ENCODE results near the gene NFKBIA. TPM values are rescaled to one million over a fixed set of nuclear protein-coding genes. Genes with fewer than 3 reads are reported as not detected.

NFKBIA gene
- total and polyA plus RNA-seq, 2 of the 8 experiments (the other 6 are each of a cell fraction or from before 2014, with no cell fraction given), result 25.9 to 49.7 TPM

GRCh38 chr14:35368583-35369392 is 35.8 kb downstream of the NFKBIA start:
- H2BK120ac ChIP-seq (replicated peaks; ENCODE audit: low read depth, low read length), result no peak overlapping the region
- ChIA-PET POLR2A (ENCODE audit: partially characterized antibody) (interaction anchor here (0.9 to 4.6 kb wide), 7 partner anchors 7 to 35 kb away, joined by 3 to 30 read pairs (median 4); partner anchors contain the start of gene NFKBIA), CTCF (ENCODE audit: partially characterized antibody) (interaction anchor here (0.9 to 4.3 kb wide), 13 partner anchors 8 to 154 kb away, joined by 3 to 18 read pairs (median 4); partner anchors contain the start of genes NFKBIA and PSMA6)
- H2BK15ac ChIP-seq (ENCODE audit: low read length), result no peak overlapping the region
- no peak overlapping the region for H3K4me2 ChIP-seq (ENCODE audit: insufficient read depth in 1 of 2, low read depth in 2 of 2, low read length in 2 of 2)
- H3K4me3 ChIP-seq (ENCODE audit: extremely low read depth in 1 of 4, insufficient read depth in 2 of 4, low read depth in 3 of 4, low read length in 4 of 4), result no peak overlapping the region
- H4K91ac ChIP-seq (replicated peaks; ENCODE audit: insufficient read length, low read length), result no peak overlapping the region
- H2BK20ac ChIP-seq (ENCODE audit: low read length), result no peak overlapping the region
- no peak overlapping the region for H4K5ac ChIP-seq (ENCODE audit: insufficient read length, low read depth, low read length)
- TF ChIP-seq GABPA (IDR thresholded peaks at IDR 0.05; ENCODE audit: borderline replicate concordance, insufficient read depth, low read length) (no peak), EZH2 (IDR thresholded peaks at IDR 0.05; ENCODE audit: low read depth, low read length, severe bottlenecking) (no peak), CHD2 (IDR thresholded peaks at IDR 0.05; ENCODE audit: low read length) (no peak)
- no peaks in the 10 kb centered on the region for H3K9me3 ChIP-seq (ENCODE audit: insufficient read depth in 2 of 2, low read depth in 1 of 2, low read length in 1 of 2)
- H2AFZ ChIP-seq (ENCODE audit: low read length), result 0 out of 2 replicates have a peak overlapping the region, but pooled peaks have one; percentile 63
- H3K79me1 ChIP-seq (ENCODE audit: low read depth, low read length), result no peaks in the 10 kb centered on the region
- no peak for DNase-seq (ENCODE audit: low read depth in 1 of 2, low spot score in 2 of 2)
- no peak overlapping the region for H3K14ac ChIP-seq (ENCODE audit: insufficient read length)
- no peaks in the 10 kb centered on the region for H3K27me3 ChIP-seq (replicated peaks in 1 of 4; ENCODE audit: control insufficient read depth in 3 of 4, extremely low read depth in 1 of 4, insufficient read depth in 3 of 4, low read length in 3 of 4)
- H3K36me3 ChIP-seq (ENCODE audit: control insufficient read depth in 2 of 4, insufficient read depth in 4 of 4, low read length in 3 of 4), result no peaks in the 10 kb centered on the region
- no peaks in the 10 kb centered on the region for H3K79me2 ChIP-seq (ENCODE audit: control insufficient read depth in 1 of 2, insufficient read depth in 2 of 2, low read length in 2 of 2)
- no peak overlapping the region for H3K9ac ChIP-seq (replicated peaks in 1 of 4; ENCODE audit: extremely low read depth in 1 of 4, low read depth in 3 of 4, low read length in 3 of 4)
- no peaks in the 10 kb centered on the region for H3K23me2 ChIP-seq (ENCODE audit: low read depth, low read length)
- FAIRE-seq, result no peak
- no peaks in the 10 kb centered on the region for H4K20me1 ChIP-seq (replicated peaks in 1 of 2; ENCODE audit: control insufficient read depth in 1 of 2, insufficient read depth in 2 of 2, low read length in 2 of 2)
- no peak overlapping the region for H3K56ac ChIP-seq (replicated peaks; ENCODE audit: insufficient read length, low read depth, low read length)
- no peak overlapping the region for H2BK5ac ChIP-seq (ENCODE audit: low read depth, low read length)
- no peak overlapping the region for H3K4ac ChIP-seq (replicated peaks; ENCODE audit: insufficient read length, low read depth, low read length)
- H2AK5ac ChIP-seq (ENCODE audit: low read depth, low read length), result no peak overlapping the region
- no peak overlapping the region for H3K27ac ChIP-seq (ENCODE audit: low read depth, low read length)
- peaks cover 0 to 18% (median 7%) of the 10 kb centered on the region in 4 experiments; a peak in 5 of 7 replicates for H3K4me1 ChIP-seq (replicated peaks in 1 of 4; ENCODE audit: control insufficient read depth in 3 of 4, insufficient read depth in 4 of 4, low read length in 3 of 4)
- no peak overlapping the region for H4K8ac ChIP-seq (ENCODE audit: extremely low read depth, insufficient read depth, low read length)
- H2BK12ac ChIP-seq (ENCODE audit: low read depth, low read length), result no peak overlapping the region
- H3K18ac ChIP-seq (ENCODE audit: extremely low read depth, low read length), result no peak overlapping the region
- 87% methylated on average over 37 of the region's 37 CpGs; no CpG with 5 or more reads in 1 of the 2 experiments for WGBS, 2 experiments (ENCODE audit: extremely low coverage in 1 of 2, insufficient coverage in 1 of 2, insufficient read length in 1 of 2, insufficient replicate concordance in 2 of 2, low coverage in 1 of 2, low lambda C conversion rate in 2 of 2, missing lambda C conversion rate in 1 of 2)
- no peak overlapping the region for H3K23ac ChIP-seq (ENCODE audit: insufficient read length)

All from H1 (cell line).